Measurements from ENCODE around the gene LGALS14.

LGALS14 gene

DNA sequence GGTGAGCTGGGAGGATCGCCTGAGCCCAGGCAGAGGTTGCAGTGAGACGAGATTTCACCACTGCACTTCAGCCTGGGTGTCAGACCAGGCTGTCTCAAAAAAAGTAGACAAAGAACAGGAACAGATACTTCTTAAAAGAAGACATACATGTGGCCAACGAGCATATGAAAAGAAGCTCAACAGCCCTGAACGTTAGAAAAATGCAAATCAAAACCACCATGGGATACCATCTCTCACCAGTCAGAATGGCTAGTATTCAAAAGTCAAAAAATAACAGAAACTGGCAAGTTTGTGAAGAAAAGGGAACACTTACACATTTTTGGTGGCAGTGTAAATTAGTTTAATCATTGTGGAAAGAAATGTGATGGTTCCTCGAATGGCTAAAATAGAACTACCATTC, 3.0 kb upstream of the LGALS14 start:
- no CpG with 5 or more reads among the region's 5 CpGs for WGBS, 2 donors (ENCODE audit: extremely low coverage in 2 of 2, insufficient read length in 2 of 2, insufficient replicate concordance in 1 of 2)
- Histone ChIP-seq H3K9me3 (replicated peaks in 1 of 2; ENCODE audit: control insufficient read depth in 2 of 2, insufficient read depth in 1 of 2, low read depth in 1 of 2, low read length in 2 of 2) (no peaks in the 10 kb centered on the region), H3K79me1 (ENCODE audit: low read depth, low read length) (no peaks in the 10 kb centered on the region)

DNA sequence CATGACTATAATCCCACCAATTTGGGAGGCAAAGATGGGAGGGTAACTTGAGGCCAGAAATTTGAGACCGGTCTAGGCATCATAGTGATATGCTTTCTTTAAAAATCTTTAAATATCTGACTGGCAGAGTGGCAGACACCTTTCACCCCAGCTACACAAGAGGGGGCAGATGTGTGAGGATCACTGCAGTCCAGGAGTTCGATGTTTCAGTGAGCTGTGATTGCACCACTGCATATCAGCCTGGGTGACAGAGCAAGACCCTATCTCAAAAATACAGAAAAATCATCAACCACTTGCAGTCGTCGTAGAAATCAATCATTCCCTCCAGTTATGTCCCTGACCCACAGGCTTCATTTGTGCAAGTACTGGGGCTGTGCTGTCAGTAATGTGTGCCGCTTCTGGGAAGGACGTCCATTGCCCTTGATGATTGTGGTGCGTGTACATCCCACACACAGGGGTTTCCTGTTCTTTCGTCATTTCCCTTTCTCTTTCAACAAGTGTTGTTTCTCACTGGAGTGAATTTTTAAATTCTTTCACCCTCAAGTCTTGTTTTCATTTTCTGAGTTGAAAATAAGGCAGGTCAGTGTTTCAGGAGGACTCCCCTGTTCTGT, 1.4 kb downstream of the LGALS14 start:
- H2AK5ac ChIP-seq (ENCODE audit: low read depth, low read length): no peak overlapping the region
- H3K27ac ChIP-seq (replicated peaks; ENCODE audit: low read length): no peak overlapping the region
- H3K9me3 ChIP-seq (replicated peaks in 1 of 2; ENCODE audit: control insufficient read depth in 2 of 2, insufficient read depth in 1 of 2, low read depth in 1 of 2, low read length in 2 of 2): no peaks in the 10 kb centered on the region
- H3K14ac ChIP-seq (ENCODE audit: low read length): no peak overlapping the region
- WGBS, 2 donors (ENCODE audit: extremely low coverage in 2 of 2, insufficient read length in 2 of 2, insufficient replicate concordance in 1 of 2): no CpG with 5 or more reads among the region's 8 CpGs
- H4K8ac ChIP-seq (ENCODE audit: low read depth, low read length): no peak overlapping the region
- H3K9ac ChIP-seq (ENCODE audit: low read depth, low read length, poor library complexity): no peak overlapping the region
- H3K4me2 ChIP-seq (ENCODE audit: insufficient read depth, low read length, poor library complexity, severe bottlenecking): no peak overlapping the region
- no peak overlapping the region for H2AFZ ChIP-seq (ENCODE audit: low read length)
- H2BK120ac ChIP-seq (ENCODE audit: low read depth, low read length): no peak overlapping the region
- H3K36me3 ChIP-seq (replicated peaks in 1 of 2; ENCODE audit: control insufficient read depth in 2 of 2, insufficient read depth in 2 of 2, low read length in 2 of 2): no peaks in the 10 kb centered on the region
- no peaks in the 10 kb centered on the region for H3K4me1 ChIP-seq (ENCODE audit: control insufficient read depth in 2 of 2, insufficient read depth in 1 of 2, low read depth in 1 of 2, low read length in 2 of 2)
- no peak overlapping the region for H3K18ac ChIP-seq (ENCODE audit: low read length)
- H2BK15ac ChIP-seq (ENCODE audit: low read length): no peak overlapping the region
- H2BK12ac ChIP-seq (ENCODE audit: low read length): no peak overlapping the region
- no peak overlapping the region for H4K91ac ChIP-seq (ENCODE audit: low read depth, low read length, poor library complexity)
- H3K23ac ChIP-seq (ENCODE audit: low read depth, low read length, poor library complexity): no peak overlapping the region
- DNase-seq (ENCODE audit: low spot score): no peak
- no peak overlapping the region for H2BK5ac ChIP-seq (ENCODE audit: low read length)
- H3K4me3 ChIP-seq (ENCODE audit: low read length in 2 of 2): no peak overlapping the region
- H3K79me1 ChIP-seq (ENCODE audit: low read depth, low read length): no peaks in the 10 kb centered on the region
- no peak overlapping the region for H3K4ac ChIP-seq (ENCODE audit: low read length)
- H3K27me3 ChIP-seq (ENCODE audit: control insufficient read depth in 3 of 3, insufficient read depth in 3 of 3, low read depth in 1 of 3, low read length in 3 of 3): peaks cover 0 to 23% (median 0%) of the 10 kb centered on the region in 3 experiments

More for the DNA sequence above, 3.0 kb upstream of the LGALS14 start:
- H2BK5ac ChIP-seq (ENCODE audit: low read length): no peak overlapping the region
- no peak overlapping the region for H3K4me2 ChIP-seq (ENCODE audit: insufficient read depth, low read length, poor library complexity, severe bottlenecking)
- no peak overlapping the region for H2BK12ac ChIP-seq (ENCODE audit: low read length)
- H3K4me3 ChIP-seq (ENCODE audit: low read length in 2 of 2): no peak overlapping the region
- no peak overlapping the region for H3K9ac ChIP-seq (ENCODE audit: low read depth, low read length, poor library complexity)
- no peak overlapping the region for H2AFZ ChIP-seq (ENCODE audit: low read length)
- no peak overlapping the region for H3K18ac ChIP-seq (ENCODE audit: low read length)
- no peak overlapping the region for H3K27ac ChIP-seq (replicated peaks; ENCODE audit: low read length)
- no peaks in the 10 kb centered on the region for H3K4me1 ChIP-seq (ENCODE audit: control insufficient read depth in 2 of 2, insufficient read depth in 1 of 2, low read depth in 1 of 2, low read length in 2 of 2)
- no peaks in the 10 kb centered on the region for H3K27me3 ChIP-seq (ENCODE audit: control insufficient read depth in 3 of 3, insufficient read depth in 3 of 3, low read depth in 1 of 3, low read length in 3 of 3)
- H2AK5ac ChIP-seq (ENCODE audit: low read depth, low read length): no peak overlapping the region
- H2BK120ac ChIP-seq (ENCODE audit: low read depth, low read length): no peak overlapping the region
- no peaks in the 10 kb centered on the region for H3K36me3 ChIP-seq (replicated peaks in 1 of 2; ENCODE audit: control insufficient read depth in 2 of 2, insufficient read depth in 2 of 2, low read length in 2 of 2)
- H3K23ac ChIP-seq (ENCODE audit: low read depth, low read length, poor library complexity): no peak overlapping the region
- DNase-seq (ENCODE audit: low spot score): no peak
- no peak overlapping the region for H2BK15ac ChIP-seq (ENCODE audit: low read length)
- no peak overlapping the region for H4K91ac ChIP-seq (ENCODE audit: low read depth, low read length, poor library complexity)
- no peak overlapping the region for H3K14ac ChIP-seq (ENCODE audit: low read length)
- H4K8ac ChIP-seq (ENCODE audit: low read depth, low read length): no peak overlapping the region
- no peak overlapping the region for H3K4ac ChIP-seq (ENCODE audit: low read length)

DNA sequence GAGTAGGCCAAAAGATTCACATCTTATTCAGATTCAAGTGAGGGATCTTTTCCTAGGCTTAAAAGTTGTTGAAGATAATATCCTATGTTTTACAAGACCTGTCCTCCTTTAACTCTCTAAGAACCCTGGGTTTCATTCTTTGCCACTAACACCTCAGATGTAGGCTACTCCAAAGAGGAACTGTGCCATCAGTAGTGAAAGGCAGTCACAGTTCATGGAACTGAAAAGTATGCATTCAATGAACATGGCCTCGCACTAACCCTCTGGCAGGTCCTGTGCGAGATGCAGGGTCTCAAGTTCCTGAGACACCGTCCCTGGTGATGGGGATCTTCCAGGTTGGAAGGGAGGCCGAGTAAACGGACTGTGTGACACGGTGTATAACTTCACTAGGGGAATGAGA, 4.3 kb downstream of the LGALS14 start:
- H2BK5ac ChIP-seq (ENCODE audit: low read length): no peak overlapping the region
- H4K8ac ChIP-seq (ENCODE audit: low read depth, low read length): no peak overlapping the region
- H2AFZ ChIP-seq (ENCODE audit: low read length): no peak overlapping the region
- no peak overlapping the region for H4K91ac ChIP-seq (ENCODE audit: low read depth, low read length, poor library complexity)
- no peak overlapping the region for H2AK5ac ChIP-seq (ENCODE audit: low read depth, low read length)
- no peaks in the 10 kb centered on the region for H3K9me3 ChIP-seq (replicated peaks in 1 of 2; ENCODE audit: control insufficient read depth in 2 of 2, insufficient read depth in 1 of 2, low read depth in 1 of 2, low read length in 2 of 2)
- H3K4me2 ChIP-seq (ENCODE audit: insufficient read depth, low read length, poor library complexity, severe bottlenecking): no peak overlapping the region
- H3K4ac ChIP-seq (ENCODE audit: low read length): no peak overlapping the region
- no peaks in the 10 kb centered on the region for H3K79me1 ChIP-seq (ENCODE audit: low read depth, low read length)
- no peak overlapping the region for H3K4me3 ChIP-seq (ENCODE audit: low read length in 2 of 2)
- no peak overlapping the region for H3K27ac ChIP-seq (replicated peaks; ENCODE audit: low read length)
- H3K14ac ChIP-seq (ENCODE audit: low read length): no peak overlapping the region
- no peaks in the 10 kb centered on the region for H3K4me1 ChIP-seq (ENCODE audit: control insufficient read depth in 2 of 2, insufficient read depth in 1 of 2, low read depth in 1 of 2, low read length in 2 of 2)
- no CpG with 5 or more reads among the region's 6 CpGs for WGBS, 2 donors (ENCODE audit: extremely low coverage in 2 of 2, insufficient read length in 2 of 2, insufficient replicate concordance in 1 of 2)
- no peak for DNase-seq (ENCODE audit: low spot score)
- no peak overlapping the region for H2BK120ac ChIP-seq (ENCODE audit: low read depth, low read length)
- H3K36me3 ChIP-seq (replicated peaks in 1 of 2; ENCODE audit: control insufficient read depth in 2 of 2, insufficient read depth in 2 of 2, low read length in 2 of 2): no peaks in the 10 kb centered on the region
- no peak overlapping the region for H3K18ac ChIP-seq (ENCODE audit: low read length)
- peaks cover 0 to 23% (median 0%) of the 10 kb centered on the region in 3 experiments for H3K27me3 ChIP-seq (ENCODE audit: control insufficient read depth in 3 of 3, insufficient read depth in 3 of 3, low read depth in 1 of 3, low read length in 3 of 3)
- no peak overlapping the region for H2BK12ac ChIP-seq (ENCODE audit: low read length)
- no peak overlapping the region for H2BK15ac ChIP-seq (ENCODE audit: low read length)
- no peak overlapping the region for H3K23ac ChIP-seq (ENCODE audit: low read depth, low read length, poor library complexity)
- no peak overlapping the region for H3K9ac ChIP-seq (ENCODE audit: low read depth, low read length, poor library complexity)

DNA sequence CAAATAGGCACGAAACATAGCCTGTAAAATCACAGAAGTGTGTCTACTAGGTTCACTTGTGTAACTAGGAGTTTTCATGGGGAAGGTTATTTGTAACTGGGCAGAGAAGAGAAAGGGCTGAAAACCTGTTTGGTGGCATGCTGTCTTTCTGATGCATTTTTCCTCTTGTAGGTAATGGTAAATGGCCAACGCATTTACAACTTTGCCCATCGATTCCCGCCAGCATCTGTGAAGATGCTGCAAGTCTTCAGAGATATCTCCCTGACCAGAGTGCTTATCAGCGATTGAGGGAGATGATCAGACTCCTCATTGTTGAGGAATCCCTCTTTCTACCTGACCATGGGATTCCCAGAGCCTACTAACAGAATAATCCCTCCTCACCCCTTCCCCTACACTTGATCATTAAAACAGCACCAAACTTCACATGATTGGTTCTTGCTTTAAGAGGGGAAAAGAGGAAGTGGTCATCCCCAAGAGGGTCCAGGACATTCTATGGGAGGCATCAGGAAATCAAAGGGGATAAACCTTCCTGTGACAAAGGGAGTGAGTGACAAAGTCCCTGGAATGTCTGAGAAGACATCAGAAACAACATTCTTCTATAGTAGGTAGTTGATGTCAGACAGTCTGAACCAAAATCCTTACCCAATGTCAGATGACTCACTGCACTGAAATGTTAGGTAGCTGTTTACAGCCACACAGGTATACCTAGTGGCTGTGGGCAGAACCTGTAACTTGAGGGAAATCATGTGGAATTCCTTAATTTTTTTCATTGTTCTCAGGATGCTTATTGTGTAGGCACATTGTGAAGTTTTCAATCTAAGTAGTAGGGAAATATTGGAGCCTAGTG, 5.0 kb downstream of the LGALS14 start:
- no peak overlapping the region for H4K91ac ChIP-seq (ENCODE audit: low read depth, low read length, poor library complexity)
- H3K4me1 ChIP-seq (ENCODE audit: control insufficient read depth in 2 of 2, insufficient read depth in 1 of 2, low read depth in 1 of 2, low read length in 2 of 2): no peaks in the 10 kb centered on the region
- H3K4ac ChIP-seq (ENCODE audit: low read length): no peak overlapping the region
- H3K9me3 ChIP-seq (replicated peaks in 1 of 2; ENCODE audit: control insufficient read depth in 2 of 2, insufficient read depth in 1 of 2, low read depth in 1 of 2, low read length in 2 of 2): no peaks in the 10 kb centered on the region
- H3K27ac ChIP-seq (replicated peaks; ENCODE audit: low read length): no peak overlapping the region
- H3K4me3 ChIP-seq (ENCODE audit: low read length in 2 of 2): no peak overlapping the region
- no peak overlapping the region for H2BK5ac ChIP-seq (ENCODE audit: low read length)
- H3K9ac ChIP-seq (ENCODE audit: low read depth, low read length, poor library complexity): no peak overlapping the region
- H2BK12ac ChIP-seq (ENCODE audit: low read length): no peak overlapping the region
- H2BK15ac ChIP-seq (ENCODE audit: low read length): no peak overlapping the region
- no peaks in the 10 kb centered on the region for H3K36me3 ChIP-seq (replicated peaks in 1 of 2; ENCODE audit: control insufficient read depth in 2 of 2, insufficient read depth in 2 of 2, low read length in 2 of 2)
- peaks cover 0 to 23% (median 0%) of the 10 kb centered on the region in 3 experiments for H3K27me3 ChIP-seq (ENCODE audit: control insufficient read depth in 3 of 3, insufficient read depth in 3 of 3, low read depth in 1 of 3, low read length in 3 of 3)
- no peak for DNase-seq (ENCODE audit: low spot score)
- no CpG with 5 or more reads among the region's 5 CpGs for WGBS, 2 donors (ENCODE audit: extremely low coverage in 2 of 2, insufficient read length in 2 of 2, insufficient replicate concordance in 1 of 2)
- H4K8ac ChIP-seq (ENCODE audit: low read depth, low read length): no peak overlapping the region
- no peak overlapping the region for H3K4me2 ChIP-seq (ENCODE audit: insufficient read depth, low read length, poor library complexity, severe bottlenecking)
- H3K23ac ChIP-seq (ENCODE audit: low read depth, low read length, poor library complexity): no peak overlapping the region
- H2BK120ac ChIP-seq (ENCODE audit: low read depth, low read length): no peak overlapping the region
- no peaks in the 10 kb centered on the region for H3K79me1 ChIP-seq (ENCODE audit: low read depth, low read length)
- H2AK5ac ChIP-seq (ENCODE audit: low read depth, low read length): no peak overlapping the region
- H2AFZ ChIP-seq (ENCODE audit: low read length): no peak overlapping the region
- no peak overlapping the region for H3K14ac ChIP-seq (ENCODE audit: low read length)
- no peak overlapping the region for H3K18ac ChIP-seq (ENCODE audit: low read length)

Measured in neuronal stem cell (in vitro differentiated cells).